DND-41 (cell line): ENCODE data around the gene SLC25A19.

Source experiments
- EZH2 ChIP-seq: IDR thresholded peaks from 3 replicates; pipeline ENCODE4 v1.6.1; 2012; ENCODE audit warnings: borderline replicate concordance, low read depth, mild to moderate bottlenecking, moderate library complexity, low read length, inconsistent platforms; ENCODE audit not compliant: severe bottlenecking
- TF ChIP-seq, protein P1 (sequence below): IDR thresholded peaks from 2 replicates; pipeline ENCODE4 v1.5.1; 2012; ENCODE audit warnings: borderline replicate concordance, low read length, moderate library complexity, mild to moderate bottlenecking; ENCODE audit not compliant: poor library complexity, severe bottlenecking; ENCODE audit errors: extremely low read depth

DNA sequence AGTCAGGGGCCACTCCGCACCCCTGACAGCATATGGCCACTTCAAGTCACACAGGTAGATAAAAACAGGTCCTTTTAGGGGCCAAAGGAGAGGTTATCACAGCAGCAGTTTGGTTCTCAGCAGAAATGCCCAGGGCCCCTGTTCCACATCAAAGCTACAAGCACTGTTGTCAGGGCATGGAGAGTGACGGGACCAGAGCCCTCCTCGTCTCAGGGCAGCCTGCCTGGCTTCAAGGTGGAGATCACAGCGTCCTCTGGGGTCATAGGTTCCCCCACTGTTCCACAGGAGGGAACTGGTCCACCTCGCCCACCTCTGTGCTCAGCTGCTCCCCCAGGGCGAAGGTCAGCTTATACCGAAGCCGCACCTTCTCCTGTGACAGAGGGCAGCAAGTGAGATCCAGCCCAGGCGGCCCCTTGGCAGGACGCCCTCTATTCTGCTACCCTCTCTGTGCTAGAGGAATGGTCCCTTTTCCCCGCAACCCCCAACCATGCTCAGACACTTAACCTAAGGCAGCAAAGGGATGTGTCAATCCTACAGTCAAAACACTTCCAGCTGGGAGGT, 51.1 kb downstream of the SLC25A19 start:
- no peak for TF ChIP-seq EZH2
- TF ChIP-seq, protein P1, sequence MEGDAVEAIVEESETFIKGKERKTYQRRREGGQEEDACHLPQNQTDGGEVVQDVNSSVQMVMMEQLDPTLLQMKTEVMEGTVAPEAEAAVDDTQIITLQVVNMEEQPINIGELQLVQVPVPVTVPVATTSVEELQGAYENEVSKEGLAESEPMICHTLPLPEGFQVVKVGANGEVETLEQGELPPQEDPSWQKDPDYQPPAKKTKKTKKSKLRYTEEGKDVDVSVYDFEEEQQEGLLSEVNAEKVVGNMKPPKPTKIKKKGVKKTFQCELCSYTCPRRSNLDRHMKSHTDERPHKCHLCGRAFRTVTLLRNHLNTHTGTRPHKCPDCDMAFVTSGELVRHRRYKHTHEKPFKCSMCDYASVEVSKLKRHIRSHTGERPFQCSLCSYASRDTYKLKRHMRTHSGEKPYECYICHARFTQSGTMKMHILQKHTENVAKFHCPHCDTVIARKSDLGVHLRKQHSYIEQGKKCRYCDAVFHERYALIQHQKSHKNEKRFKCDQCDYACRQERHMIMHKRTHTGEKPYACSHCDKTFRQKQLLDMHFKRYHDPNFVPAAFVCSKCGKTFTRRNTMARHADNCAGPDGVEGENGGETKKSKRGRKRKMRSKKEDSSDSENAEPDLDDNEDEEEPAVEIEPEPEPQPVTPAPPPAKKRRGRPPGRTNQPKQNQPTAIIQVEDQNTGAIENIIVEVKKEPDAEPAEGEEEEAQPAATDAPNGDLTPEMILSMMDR = no peak
